Chondrocyte (in vitro differentiated cells): ENCODE data around the gene RASSF5. TPM values are rescaled to one million over a fixed set of nuclear protein-coding genes. Genes with fewer than 3 reads are reported as not detected.
A peak's percentile ranks its signal among the peaks of the same experiment; 100 is the strongest.

Source experiments
- DNase-seq: peaks from one replicate; pipeline ENCODE4 v3.0.0; 2021; ENCODE audit warnings: mixed read lengths, low spot score
- H3K27ac Mint-ChIP-seq: one replicate; pipeline ENCODE4 v1.8.0; 2021; ENCODE audit warnings: mild to moderate bottlenecking, moderate library complexity, mixed read lengths; ENCODE audit not compliant: unreplicated experiment
- H3K27me3 Mint-ChIP-seq: 2 replicates; pipeline ENCODE4 v1.8.0; 2021; ENCODE audit warnings: low read depth, mixed read lengths
- H3K36me3 Mint-ChIP-seq: 2 replicates; pipeline ENCODE4 v1.8.0; 2021; ENCODE audit warnings: low read depth, mixed read lengths
- H3K4me1 Mint-ChIP-seq: 2 replicates; pipeline ENCODE4 v1.8.0; 2021; ENCODE audit warnings: low read depth, mild to moderate bottlenecking, mixed read lengths
- H3K4me3 Mint-ChIP-seq: one replicate; pipeline ENCODE4 v1.8.0; 2021; ENCODE audit warnings: mild to moderate bottlenecking, moderate library complexity, mixed read lengths; ENCODE audit not compliant: unreplicated experiment
- H3K9me3 Mint-ChIP-seq: 2 replicates; pipeline ENCODE4 v1.8.0; 2021; ENCODE audit warnings: low read depth, mixed read lengths
- total RNA-seq: library from RNA; stranded (reverse); gene quantifications from 3 replicates; pipeline ENCODE4 v1.2.1, GENCODE V29; 2021
- TF ChIP-seq, protein P1 (sequence below): fragments of 200-600 bp; sonication (generic); IDR thresholded peaks from 2 replicates; pipeline ENCODE4 v1.5.0; 2021; ENCODE audit warnings: antibody characterized with exemption, mild to moderate bottlenecking, moderate library complexity

Gene RASSF5
- total RNA-seq, 1 donor from 2014 or later: 0.27 TPM

DNA sequence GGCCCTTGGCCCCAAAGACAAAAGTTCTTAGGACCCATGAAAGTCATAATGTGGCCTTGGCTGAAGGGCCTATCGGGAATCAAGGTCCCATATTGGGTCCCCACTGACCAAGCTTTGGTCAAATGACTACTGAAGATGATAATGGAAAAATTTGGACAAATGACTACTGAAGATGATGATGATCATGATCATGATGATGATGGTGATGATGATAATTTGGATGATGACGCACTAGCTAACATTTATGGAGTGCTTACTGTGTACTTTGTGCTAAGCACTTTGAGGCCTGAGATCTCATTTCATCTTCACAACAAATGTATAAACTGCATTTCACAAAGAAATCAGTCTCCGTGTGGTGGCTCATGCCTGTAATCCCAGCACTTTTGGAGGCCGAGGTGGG lies 65.5 kb downstream of the RASSF5 start:
- Mint-ChIP-seq H3K27ac (no peak overlapping the region), H3K9me3 (no peaks in the 10 kb centered on the region), H3K4me1 (peaks cover 5% of the 10 kb centered on the region), H3K4me3 (no peak overlapping the region), H3K36me3 (no peaks in the 10 kb centered on the region), H3K27me3 (peaks cover 4% of the 10 kb centered on the region)
- TF ChIP-seq, protein P1, sequence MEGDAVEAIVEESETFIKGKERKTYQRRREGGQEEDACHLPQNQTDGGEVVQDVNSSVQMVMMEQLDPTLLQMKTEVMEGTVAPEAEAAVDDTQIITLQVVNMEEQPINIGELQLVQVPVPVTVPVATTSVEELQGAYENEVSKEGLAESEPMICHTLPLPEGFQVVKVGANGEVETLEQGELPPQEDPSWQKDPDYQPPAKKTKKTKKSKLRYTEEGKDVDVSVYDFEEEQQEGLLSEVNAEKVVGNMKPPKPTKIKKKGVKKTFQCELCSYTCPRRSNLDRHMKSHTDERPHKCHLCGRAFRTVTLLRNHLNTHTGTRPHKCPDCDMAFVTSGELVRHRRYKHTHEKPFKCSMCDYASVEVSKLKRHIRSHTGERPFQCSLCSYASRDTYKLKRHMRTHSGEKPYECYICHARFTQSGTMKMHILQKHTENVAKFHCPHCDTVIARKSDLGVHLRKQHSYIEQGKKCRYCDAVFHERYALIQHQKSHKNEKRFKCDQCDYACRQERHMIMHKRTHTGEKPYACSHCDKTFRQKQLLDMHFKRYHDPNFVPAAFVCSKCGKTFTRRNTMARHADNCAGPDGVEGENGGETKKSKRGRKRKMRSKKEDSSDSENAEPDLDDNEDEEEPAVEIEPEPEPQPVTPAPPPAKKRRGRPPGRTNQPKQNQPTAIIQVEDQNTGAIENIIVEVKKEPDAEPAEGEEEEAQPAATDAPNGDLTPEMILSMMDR: no peak
- no peak for DNase-seq

DNA sequence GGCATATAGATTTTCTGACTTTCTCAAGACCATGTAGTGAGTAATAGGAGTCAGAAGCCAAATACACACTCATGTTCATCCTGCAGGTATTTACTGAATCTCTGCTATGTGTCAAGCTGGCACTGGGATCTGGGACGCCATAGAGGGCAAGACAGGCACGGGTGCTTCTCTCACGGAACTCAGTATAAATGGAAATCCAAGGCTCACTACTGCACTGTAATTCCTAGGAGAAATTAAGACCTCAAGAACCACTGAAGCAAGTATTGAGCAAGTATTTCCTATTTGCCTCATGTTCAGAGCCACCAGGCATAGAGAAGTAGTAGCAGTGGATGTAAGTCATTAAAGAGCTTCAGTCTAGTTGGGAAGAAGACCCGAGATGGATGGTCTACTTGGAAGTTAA lies 66.0 kb downstream of the RASSF5 start:
- Mint-ChIP-seq H3K9me3 (no peaks in the 10 kb centered on the region), H3K36me3 (no peaks in the 10 kb centered on the region), H3K27me3 (peaks cover 6% of the 10 kb centered on the region), H3K4me1 (peaks cover 5% of the 10 kb centered on the region), H3K27ac (no peak overlapping the region), H3K4me3 (no peak overlapping the region)
- DNase-seq: no peak
- TF ChIP-seq, protein P1: no peak

DNA sequence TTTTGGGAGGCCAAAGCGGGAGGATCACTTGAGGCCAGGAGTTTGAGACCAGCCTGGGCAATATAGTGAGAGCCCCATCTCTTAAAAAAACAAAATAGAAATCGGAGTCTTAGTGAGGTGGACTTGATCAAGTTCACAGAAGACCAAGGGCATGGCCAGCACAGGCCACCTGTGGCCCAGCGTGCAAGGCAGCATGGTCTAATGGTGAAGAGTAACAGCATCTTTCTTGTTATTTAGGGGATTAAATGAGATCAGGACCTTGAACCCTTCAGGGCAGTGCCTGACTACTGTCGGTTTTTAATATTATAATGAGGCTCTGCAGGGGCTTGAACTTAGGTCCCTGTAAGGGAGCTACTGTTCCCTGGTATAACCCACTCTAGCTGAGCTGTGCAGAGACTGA lies 66.4 kb downstream of the RASSF5 start:
- Mint-ChIP-seq H3K4me1 (peaks cover 5% of the 10 kb centered on the region), H3K36me3 (no peaks in the 10 kb centered on the region), H3K4me3 (no peak overlapping the region), H3K27me3 (peaks cover 8% of the 10 kb centered on the region), H3K9me3 (no peaks in the 10 kb centered on the region), H3K27ac (no peak overlapping the region)
- DNase-seq: no peak
- TF ChIP-seq, protein P1: no peak

DNA sequence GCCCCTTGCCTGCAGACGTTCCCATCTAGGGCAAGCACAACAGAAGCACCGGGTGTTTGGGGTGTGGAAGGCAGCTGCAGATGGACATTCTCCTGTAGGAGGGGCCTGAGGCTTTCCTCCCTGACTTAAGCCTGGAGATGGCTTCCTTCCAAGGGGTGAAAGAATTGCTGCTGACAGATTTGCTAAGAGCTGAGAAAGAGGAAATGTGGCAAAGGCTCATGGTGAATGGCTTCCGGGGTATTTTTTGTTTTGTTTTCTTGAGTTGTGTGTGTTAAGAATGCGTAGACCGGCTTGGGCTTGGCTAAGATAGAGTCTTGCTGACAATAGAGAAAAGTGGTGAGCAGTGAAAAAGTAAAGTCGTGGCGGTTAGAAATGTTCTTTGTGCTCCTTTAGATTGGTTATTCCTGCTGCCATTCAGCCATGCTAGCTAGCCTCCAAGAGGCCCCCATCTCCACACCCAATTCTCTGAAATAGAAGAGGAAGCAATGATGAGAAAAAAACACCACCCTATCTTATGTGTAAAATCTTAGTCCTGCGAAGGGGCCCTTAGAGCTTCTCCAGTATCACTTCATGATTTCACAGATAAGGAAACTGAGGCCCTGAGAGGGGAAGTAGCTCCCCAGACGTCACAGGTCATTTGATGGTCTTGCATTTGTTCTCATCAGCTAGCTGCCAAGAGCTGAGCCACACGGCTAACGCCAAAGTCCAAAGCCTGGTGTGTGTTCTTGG lies 68.0 kb downstream of the RASSF5 start:
- H3K4me3 Mint-ChIP-seq: no peak overlapping the region
- peak overlapping the region; percentile 1 for H3K27ac Mint-ChIP-seq
- peaks cover 5% of the 10 kb centered on the region for H3K4me1 Mint-ChIP-seq
- peaks cover 8% of the 10 kb centered on the region for H3K27me3 Mint-ChIP-seq
- no peaks in the 10 kb centered on the region for H3K36me3 Mint-ChIP-seq
- DNase-seq: no peak
- H3K9me3 Mint-ChIP-seq: no peaks in the 10 kb centered on the region
- TF ChIP-seq, protein P1: no peak

DNA sequence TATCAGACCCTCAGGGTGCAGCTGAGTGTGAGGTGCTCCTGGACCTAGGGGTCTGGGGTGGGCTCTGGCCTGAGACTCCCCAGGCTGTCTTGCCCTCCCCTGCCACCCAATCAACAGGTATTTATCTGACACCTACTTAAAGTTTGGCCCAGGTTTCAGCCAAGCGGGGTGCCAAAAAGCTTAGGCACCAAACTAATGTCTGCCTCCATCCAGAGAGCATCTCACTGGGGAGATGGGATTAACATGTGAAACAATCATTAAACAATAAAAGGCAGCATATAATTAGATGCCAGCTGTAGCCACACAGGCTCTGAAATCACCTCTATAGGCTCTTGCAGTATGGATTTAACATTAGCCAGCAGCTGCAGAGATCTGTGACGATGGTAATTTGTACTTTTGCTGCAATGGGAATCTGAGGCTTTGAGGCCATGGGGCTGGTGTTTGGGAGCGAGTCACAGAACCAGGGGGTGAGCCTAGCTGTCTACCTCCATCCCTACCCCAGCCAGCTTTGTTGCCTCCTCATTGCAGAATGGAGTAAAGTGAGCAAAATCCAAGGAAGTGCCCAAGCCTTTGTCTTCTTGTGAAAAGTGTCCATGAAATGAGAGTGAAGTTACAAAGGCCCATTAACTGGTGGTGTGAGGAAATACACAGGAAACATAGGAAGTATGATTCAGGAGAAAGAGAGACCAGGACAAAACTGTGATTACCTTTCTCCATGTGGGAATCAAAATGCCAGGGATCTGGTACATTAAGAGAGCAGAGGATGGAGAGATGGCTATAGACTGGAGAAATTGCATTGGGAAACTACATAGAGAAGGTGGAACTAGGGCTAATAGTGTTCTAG lies 68.8 kb downstream of the RASSF5 start:
- Mint-ChIP-seq H3K27ac (no peak overlapping the region), H3K9me3 (no peaks in the 10 kb centered on the region), H3K4me3 (no peak overlapping the region), H3K27me3 (peaks cover 8% of the 10 kb centered on the region), H3K36me3 (no peaks in the 10 kb centered on the region), H3K4me1 (peaks cover 5% of the 10 kb centered on the region)
- TF ChIP-seq, protein P1: no peak
- DNase-seq: no peak
